Stimulated activated CD8-positive, alpha-beta memory T cell treated with anti-CD3 and anti-CD28 coated beads, Interleukin-12 subunit alpha, Interleukin-12 subunit beta, amount 100 ng/mL, for 4 hours (primary cell): ENCODE results near the gene NFX1.
"Not testable (repeated sequence)": the region's sequence is repeated elsewhere in the genome, so short reads cannot be mapped to it uniquely, and the experiment has no call there.

Experiments
- DNase-seq: peaks from one replicate; pipeline ENCODE4 v3.0.0-alpha.2; 2020; ENCODE audit warnings: low read depth

Gene NFX1

DNA sequence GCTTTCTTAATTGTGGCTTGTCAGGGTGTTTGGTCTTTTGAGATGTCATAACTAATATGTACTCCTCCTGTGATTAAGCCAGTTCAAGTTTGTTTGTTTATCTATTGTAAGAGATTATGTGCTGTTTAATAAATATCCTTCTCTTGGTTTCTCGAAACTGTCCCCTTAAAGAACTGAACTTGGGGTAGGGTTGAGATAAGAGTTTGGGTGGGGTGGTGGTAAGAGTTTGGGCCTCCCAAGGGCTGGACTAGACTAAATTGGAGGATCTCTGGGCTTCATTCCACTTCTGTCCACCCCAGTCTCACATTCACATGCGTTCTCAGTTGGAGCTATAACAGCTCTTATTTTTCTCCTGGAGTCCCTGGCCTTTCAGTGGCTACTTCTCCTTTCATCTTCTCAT is 73.8 kb downstream of the NFX1 start:
- no peak for DNase-seq

DNA sequence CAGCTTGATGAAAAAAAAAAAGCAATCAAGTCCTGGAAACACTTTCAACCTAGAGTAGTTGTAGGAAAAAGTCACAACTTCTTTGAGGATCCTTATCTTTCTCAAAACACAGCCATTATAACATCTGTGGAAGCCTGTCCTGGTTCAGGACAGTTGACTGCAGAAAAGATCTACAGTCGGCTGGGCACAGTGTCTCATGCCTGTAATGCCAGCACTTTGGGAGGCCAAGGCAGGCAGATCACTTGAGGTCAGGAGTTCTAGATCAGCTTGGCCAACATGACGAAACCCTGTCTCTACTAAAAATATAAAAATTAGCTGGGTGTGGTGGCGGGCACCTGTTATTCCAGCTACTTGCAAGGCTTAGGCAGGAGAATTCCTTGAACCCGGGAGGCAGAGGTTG is 74.5 kb downstream of the NFX1 start:
- DNase-seq = not testable (repeated sequence)

DNA sequence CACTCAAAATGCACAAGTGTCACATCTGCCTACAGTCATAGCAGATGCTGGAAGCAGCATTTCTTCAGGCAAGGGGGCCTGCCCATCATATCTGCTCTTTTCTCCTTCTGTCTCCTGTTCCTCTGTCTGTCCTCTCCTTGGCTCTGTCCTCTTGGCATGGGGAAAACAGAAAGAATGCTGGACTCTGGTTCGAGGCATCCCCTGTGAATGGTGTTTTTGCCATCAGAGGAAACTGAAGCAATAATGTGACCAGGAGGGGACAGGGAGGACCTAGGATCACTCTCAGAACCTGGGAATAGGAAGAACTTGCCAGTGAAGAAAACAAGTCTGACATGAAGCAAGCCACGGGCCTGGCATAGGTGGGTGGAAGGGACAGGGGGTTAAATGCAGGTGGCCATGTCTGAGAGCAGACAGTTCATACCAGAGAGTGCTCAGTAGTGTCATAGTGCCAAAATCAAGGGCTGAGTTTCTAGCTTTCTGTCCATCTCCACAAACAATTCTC is 76.7 kb downstream of the NFX1 start:
- DNase-seq = no peak

DNA sequence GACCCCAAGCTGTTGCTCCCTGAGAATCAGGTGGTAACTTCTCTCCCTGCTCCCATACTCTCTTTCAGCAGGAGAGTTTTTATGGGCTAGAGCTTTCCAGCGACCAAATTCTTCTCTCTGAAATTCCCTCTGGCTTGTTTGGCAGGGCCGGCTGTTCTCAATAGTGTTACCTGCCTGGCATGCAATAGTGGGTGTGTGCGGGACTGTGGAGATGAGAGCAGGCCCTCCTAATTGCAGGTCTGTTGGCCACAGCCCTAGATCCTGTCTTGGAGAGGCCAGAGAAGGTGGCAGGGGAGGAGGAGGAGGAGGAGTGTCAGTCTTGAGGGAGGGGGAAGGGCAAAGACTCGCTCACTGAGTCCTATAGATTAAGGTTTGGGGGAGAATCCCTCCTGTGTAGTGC is 82.6 kb downstream of the NFX1 start:
- no peak for DNase-seq

DNA sequence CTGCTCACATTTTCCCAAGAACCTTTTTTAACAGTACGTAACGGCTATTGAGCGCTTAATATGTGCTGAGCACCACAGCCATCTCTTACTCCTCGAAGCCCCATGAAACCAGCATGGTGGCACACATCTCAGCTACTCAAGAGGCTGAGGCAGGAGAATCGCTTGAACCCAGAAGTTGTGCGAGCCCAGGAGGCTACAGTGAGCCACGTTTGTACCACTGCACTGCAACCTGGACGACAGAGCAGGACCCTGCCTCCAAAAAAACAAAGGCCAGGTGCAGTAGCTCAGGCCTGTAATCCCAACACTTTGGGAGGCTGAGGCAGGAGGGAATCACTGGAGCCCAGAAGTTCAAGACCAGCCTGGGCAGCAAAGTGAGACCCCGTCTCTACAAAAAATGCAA is 83.9 kb downstream of the NFX1 start:
- no peak for DNase-seq

DNA sequence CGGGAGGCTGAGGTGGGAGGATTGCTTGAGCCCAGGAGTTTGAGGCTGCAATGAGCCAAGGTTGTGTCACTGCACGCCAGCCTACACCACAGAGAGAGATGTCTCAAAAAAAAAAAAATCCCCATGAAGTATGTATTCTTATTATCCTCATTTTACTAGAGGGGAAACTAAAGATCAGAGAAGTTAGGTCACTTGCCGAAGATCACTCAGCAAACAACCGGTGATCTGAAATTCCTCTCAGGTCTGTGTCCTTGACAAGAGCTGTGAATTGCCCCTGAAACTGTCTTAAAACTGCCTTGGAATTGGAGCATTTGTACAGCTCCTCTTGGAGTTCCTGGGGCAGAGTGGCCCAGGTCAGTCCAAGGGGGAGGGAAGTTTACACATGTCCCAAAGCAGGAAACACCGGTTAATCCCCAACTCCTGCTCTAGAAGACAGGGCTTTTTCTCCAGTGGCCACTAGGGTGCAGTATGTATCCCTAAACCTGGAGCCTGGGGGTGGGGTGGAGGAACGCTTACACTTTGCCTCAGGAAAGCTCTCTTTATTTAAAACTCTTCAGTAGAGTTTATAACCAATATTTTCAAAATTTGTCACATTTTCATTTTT is 84.4 kb downstream of the NFX1 start:
- peak; percentile 14 for DNase-seq

DNA sequence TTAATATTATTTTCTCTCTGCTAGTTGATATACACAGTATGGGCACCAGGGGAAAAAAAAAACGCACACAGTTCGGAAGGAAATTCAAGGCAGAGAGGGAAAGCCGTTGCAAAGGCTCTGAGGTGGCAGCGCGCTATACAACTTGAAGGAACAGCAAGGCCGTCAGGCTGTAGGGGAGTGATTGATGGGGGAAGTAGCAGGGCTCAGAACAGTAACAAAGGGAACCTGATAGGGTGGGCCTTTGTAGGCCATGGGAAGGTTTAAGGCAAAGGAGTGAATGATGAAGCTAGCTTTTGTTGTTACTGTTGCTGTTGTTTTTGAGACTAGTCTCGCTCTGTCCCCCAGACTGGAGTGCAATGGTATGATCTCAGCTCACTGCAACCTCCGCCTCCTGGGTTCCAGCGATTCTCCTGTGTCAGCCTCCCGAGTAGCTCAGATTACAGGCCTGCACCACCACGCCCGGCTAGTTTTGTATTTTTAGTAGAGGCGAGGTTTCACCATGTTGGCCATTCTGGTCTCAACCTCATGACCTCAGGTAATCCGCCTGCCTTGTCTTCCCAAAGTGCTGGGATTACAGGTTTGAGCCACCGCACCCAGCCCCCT is 85.0 kb downstream of the NFX1 start:
- DNase-seq = no peak

DNA sequence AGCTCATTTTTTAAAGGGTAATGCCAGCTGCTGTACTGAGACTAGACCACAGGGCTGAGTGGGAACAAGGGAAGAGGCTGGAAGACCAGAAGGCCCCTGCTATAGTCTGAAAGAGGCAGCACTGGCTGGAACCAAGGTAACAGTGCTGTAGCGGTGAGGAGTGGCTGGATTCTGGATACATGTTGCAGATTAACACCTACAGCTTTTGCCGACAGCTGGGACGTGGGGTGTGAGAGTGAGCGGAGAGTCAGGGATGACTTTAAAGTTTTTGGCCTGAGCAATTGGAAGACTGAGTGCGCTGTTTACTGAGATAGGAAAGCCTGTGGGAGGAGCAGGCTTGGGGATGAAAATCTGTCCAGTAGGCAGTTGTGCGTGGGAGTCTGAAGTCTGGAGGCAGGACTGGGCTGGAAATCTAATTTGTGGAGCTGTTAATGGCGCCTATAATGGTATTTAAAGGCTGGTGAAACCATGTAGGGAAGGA is 85.6 kb downstream of the NFX1 start:
- no peak for DNase-seq

DNA sequence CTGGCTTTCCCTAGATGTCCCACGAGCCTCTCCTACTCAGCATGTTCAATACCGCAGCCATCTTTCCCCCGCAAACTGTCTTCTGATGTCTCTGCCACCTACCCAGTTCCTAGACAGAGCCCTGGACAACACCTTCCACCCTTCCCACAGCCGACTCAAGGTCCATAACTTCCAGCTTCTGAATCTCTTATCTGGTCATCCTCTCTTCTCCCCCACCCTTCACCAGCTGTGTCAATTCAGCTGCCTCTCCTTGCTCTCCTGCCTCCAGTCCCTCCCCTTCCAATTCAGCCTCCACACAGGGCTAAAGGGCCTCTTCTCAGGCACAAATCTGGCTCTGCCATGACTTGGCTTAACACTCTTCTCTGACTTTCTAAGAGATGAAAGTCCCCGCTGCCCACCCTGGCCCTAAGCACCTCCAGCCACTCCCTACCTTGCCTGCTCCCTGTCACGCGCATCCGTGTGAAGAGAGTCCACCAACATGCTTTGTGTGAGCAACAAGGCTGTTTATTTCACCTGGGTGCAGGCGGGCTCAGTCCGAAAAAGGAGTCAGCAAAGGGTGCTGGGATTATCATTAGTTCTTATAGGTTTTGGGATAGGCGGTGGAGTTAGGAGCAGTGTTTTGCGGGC is 86.9 kb downstream of the NFX1 start:
- no peak for DNase-seq

DNA sequence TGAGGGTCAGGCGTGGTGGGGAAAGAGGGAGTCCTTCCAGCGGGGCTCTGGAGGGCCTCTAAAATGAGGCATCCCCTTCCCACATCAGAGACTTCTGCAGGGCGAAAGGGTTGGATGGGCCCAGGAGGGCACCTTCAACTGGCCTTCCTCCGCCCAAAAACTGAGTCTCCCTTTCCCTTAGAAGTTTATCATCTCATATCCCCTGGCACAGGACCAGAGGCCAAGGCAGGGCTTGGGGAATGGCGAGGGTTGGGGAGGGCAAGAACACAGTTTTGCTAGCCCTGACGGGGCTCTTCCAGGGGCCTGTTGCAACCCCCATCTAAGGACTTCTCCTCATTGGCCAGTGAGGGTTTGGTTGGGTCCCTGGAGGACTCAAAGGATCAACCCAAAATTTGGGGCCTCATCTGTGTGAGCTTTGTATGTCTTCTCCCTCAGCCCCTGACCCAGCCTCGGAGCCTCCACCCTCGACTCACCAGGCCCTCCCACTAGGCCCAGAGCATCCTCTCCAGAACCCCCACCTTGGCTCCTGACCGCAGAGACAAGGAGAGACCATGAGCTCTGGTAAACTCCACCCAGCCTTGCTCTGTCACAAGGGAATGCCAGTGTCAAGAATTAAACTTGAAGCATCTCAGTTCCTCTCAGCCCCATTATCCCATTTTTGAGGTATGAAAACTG is 87.9 kb downstream of the NFX1 start:
- DNase-seq = no peak

DNA sequence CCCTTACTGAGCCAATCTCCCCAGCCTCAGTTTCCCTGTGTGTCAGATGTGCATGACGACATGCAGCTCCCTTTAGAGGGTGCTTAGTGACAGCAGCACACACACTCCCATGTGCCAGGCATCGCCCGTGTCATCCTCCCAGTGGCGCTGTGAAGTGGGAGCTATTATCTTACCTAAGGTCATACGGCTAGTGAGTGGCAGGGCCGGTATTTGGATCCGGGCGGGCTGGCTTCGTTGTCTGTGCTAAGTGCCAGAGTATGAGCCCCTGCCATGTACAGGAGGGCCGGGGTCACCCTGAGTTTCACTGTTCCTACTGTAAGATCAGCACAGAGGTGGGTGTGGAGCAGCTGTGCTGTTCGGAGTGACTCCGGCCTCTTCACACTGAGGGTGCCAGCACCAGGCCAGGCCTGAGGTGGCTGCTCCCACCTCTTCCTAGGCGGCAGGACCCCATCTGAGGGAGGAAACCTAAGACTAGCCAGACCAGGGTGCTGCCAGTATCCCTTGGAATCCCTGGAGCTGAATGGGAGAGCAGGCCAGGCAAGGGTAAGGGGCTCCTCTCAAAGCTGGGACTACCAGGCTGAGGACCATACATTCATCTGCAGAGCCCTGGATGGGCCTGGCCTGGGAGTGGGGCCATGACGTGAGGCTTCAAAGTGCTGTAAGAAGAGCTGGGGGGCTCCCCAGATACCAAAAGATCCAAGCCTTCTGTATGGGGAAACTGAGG is 89.5 kb downstream of the NFX1 start:
- DNase-seq = no peak

DNA sequence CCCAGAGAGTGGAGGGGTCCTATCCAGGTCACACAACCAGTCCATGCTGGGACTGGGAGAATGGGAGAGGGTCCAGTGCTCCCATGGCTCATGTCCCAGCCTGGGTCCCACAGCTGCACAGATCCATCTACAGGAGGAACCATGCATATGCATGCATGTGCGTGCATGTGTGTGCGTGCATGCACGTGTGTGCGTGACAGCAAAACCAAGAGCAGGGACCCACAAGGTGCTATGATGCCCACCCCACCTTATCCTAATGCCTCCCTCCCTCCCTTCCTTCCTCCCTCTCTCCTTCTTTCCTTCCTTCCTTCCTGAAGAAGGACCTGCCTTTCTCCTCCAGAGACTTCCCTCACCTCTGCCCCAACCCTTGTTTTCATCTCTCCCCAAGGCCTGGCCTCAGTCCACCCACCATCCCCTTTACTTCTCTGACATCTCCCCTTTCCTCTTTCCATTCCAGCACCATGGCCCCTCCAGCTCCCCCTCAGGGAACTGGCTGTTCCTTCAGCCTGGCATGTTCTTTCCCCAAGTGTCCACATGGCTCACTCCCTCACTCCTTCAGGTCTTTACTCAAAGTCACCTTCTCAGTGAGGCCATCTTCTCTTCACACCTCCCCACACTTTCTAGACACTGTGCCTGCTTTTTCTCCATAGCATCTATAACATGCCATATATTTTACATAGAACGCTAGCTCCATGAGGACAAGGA is 90.2 kb downstream of the NFX1 start:
- DNase-seq = no peak

DNA sequence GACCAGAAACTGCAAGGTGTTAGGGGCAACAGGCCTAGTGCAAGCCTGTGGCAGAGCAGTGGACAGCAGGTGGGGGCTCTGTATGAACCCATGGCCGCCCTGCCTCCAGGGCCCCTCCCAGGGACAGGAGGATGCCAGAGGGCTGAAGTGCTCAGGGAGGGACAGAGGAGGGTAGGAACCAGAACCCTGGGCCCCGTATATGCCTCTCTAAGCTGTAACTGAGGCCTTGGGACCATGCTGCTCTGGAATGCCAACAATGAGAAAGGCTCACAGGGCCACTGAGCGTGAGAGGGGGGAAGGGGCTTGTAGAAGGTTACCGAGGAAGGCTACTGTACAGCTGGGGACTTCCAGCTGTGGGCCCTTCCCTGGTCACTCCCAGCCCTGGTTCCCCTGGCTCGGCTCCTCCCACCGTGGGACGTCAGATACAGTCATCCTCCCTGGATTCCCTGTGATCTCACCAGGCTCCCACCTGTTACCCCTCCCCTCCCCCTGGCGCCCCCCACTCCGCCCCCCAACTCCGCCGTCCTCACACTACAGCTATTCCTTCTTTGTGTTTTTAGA is 91.0 kb downstream of the NFX1 start:
- DNase-seq = no peak

DNA sequence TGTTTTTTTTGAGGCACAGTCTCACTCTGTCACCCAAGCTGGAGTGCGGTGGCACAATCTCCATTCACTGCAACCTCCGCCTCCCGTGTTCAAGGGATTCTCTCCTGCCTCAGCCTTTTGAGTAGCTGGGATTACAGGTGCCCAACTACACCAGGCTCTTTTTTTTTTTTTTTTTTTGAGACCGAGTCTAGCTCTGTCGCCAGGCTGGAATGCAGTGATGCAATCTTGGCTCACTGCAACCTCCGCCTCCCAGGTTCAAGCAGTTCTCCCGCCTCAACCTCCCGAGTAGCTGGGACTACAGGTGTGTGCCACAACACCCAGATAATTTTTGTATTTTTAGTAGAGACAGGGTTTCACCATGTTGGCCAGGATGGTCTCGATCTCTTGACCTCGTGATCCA is 92.1 kb downstream of the NFX1 start:
- DNase-seq = not testable (repeated sequence)

DNA sequence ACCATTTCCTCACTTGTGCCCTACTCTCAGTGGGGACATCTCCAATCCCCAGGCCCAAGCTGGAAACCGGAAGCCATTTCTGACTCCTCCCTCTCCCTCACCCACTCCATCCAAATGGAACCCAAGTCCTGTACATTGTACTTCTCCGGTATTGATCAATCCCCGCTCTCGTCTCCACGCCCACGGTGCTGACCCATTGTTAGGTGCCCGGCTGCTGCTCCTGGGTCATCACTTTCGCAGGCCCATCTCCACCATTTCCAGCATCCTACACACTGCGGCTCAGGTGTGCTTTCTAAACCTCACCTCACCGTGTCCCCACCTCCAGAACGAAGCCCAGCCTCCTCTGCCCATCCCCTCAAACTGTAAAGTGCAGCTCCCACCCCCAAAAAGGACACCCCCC is 93.1 kb downstream of the NFX1 start:
- not testable (repeated sequence) for DNase-seq

DNA sequence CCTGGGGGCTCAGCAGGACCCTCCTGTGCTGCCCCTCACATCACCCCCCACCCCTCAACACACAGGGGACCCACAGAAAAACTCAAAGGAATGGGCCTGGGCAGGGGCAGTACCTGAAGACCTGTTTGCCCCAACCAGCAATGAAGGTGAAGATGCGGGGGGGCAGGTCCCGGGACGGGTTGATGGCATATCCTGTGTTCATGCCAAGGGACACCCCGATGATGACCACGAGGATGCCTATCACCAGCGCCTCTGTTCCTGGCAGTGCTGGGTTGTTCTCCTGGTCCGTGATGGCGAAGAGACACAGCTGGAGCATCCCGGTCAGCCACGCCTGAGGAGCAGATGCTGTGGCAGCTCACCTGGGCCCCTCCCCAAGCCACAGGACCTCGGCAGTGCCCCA is 95.2 kb downstream of the NFX1 start:
- not testable (repeated sequence) for DNase-seq

DNA sequence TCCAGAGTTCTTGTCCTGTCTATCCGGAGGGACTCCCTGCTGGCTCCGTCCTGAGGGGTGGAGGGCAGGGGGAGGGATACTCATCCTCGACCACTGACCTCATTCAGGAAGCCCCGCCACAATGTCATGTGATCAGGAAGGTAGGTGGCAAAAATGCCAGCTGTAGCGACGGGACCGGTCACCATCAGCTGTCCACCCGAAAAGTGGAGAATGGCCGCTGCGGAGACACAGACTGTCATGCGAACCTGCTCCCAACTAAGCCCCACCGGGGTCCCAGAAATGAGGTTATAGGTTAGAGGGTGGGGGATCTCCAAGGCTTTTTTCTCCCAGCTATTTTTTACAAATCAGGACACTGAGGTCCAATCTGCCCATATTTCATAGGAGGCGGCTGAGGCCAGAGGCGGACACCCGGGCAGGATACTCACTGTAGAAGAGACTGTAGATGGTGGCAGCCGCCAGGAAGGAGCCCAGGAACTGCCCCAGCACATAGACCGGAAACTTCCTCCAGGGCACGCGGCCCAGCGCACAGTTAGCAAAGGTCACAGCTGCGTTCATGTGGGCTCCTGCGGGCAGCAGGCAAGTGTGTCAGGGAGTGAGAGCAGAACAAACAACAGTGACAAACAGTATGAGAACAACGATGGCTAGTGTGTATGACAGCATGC is 95.8 kb downstream of the NFX1 start:
- DNase-seq = not testable (repeated sequence)

DNA sequence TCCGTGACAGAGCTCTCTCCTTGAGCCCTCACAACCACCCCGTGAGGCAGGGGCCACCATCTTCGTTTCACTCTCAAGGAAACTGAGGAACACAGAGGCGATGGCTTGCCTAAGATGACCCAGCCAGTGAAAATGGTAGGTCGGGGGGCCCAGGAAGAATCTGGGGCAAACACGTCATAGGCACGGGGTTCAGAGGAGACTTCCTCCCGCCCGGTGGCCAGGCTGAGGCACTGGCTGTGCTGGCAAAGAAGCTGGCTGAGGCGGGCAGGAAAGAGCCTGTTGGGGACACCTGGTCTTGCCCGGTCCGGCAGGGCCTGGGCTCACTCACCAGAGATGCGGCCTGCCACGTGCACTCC is 96.3 kb downstream of the NFX1 start:
- DNase-seq = not testable (repeated sequence)

DNA sequence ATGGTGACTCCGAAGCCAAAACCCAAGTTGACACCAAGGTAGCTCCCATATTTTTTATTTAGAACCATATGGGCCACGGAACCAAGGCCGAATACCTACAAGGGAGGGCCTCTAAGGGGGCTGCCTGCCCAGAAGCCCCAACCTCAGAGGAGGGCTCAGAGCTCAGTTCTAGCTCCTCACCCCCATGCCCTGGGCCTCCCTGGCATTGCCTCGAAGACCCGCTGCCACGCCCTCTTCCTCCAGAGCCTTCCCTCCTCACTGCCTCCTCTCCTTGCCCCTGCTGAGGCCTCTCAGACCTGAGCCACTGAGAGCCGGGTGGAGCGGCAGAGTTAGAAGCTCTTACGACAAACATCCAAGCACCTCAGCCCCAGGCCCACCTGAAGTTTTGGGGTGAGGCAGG is 96.7 kb downstream of the NFX1 start:
- not testable (repeated sequence) for DNase-seq

DNA sequence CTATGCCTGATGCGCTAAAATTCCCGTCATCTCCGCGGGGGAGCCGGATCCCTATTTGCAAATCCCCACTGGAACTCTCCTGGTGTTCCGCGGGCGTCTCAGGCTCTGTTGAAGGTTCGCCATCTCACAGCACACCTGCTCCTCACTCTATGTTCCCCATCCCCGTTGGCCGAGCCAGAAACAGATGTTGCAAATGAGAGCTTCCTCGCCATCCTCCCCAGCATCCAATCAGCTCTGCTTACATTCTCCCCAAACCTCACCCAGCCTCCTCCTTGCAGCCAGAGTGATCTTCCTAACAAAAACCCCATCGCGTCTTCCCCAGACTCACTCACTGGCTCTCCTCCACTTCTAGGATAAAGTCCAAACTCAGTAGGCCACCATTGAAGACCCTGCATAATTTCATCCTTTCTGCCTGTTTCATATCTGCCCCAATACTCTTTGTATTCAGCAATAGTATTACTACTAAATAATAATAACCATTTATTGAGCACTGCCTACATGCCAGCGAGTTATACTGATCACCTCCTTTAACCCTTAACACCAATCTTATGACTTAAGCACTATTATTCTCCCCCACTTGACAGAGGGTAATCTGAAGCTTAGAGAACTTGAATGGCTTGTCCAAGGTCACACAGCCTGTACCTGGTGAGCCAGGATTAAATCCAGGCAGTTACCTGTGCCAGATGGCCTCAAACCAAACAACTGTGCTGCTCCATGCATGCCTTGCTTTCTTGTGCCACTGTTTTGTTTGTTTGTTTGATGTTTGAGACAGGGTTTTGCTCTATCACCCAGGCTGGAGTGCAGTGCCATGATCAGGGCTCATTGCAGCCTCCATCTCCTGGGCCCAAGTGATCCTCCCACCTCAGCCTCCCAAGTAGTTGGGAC is 98.0 kb downstream of the NFX1 start:
- no peak for DNase-seq
